ENCODE measurements around the gene ZSCAN10. TPM values are rescaled to one million over a fixed set of nuclear protein-coding genes. Genes with fewer than 3 reads are reported as not detected.
A peak's percentile ranks its signal among the peaks of the same experiment; 100 is the strongest.

The ZSCAN10 gene
- total RNA-seq, 2 donors from 2014 or later, result not detected

DNA sequence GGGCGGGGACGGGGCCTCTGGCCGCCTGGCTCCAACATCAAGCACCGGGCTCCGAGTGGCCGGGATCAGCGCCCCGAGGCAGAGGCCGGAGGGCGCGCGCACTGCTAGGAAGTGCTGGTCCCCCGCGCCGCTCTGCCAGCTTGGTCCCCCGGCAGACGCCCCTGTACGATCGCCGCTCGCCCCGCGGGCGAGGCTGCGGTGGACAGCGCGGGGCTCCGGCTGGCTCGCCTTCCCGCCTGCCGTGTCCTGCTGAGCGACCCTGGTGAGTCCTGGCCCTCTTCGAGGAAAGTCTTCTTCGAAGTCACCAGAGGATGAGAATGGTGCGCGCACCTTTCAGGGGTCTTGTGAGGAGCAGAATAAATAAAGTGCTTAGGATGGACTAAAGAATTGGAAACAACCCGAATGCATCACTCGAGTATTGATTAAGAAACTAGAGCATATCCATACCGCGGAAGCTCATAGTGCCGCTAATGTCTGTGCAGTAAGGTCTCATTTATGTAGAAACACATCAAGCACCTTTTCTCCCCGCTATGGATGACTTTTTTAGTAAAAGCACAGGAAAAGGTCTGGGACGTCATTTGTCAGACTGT is 36.1 kb upstream of the ZSCAN10 start:
- intact Hi-C loops (cut with DNase I), result no loop called here
- ATAC-seq (no peak), DNase-seq (no peak)

DNA sequence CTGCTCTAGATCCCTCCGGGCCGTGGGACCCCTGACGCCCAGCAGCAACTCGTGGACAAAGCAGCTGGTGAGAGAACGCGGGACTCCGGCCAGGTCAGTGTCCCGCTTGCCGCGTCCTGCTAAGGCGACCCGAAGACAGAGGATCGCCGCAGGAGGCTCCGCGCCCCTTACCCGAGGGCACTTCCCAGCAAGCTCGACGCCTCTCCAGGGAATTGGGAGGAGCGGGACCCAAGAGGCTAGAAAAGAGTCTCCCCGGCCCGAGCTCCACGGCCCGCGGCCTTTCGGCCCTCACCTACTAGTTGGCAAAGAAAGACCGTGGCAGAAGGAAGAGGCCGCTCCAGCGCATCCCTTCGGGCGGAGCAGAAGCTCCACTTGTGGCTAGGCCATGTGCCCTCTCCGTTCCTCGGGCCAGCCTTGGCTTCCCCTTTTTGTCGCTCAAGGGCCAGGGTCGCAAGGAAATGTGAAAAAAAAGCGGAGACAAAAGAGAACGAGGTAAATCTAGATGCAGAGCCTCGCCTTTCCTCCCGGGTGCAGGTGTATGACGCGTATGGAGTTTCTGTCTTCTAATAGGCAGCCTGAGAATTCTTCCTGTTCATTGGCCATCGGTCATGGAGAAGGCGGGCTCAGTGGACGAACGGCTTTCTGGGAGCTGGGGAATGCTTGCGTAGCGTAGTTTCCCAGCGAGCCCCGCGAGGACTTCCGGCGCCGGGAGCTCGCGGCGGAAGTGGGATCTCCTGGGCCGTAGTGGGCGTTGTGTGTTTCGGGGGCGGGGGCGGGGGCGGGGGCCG is 35.4 kb upstream of the ZSCAN10 start, which contains the start of gene ZNF213:
TSS of gene ZNF213 (plus strand) at position 692 of the 788 bp plus-strand sequence. CDS start 2,252 bp downstream, outside the sequence.
- DNase-seq, result peak; percentile 96
- intact Hi-C loops (cut with DNase I), result loop anchor here in 1 of 2 donors (5.0 kb wide), 1 partner anchor 107 kb away; no protein-coding TSS in a partner anchor
- ATAC-seq, result peak; percentile 97

DNA sequence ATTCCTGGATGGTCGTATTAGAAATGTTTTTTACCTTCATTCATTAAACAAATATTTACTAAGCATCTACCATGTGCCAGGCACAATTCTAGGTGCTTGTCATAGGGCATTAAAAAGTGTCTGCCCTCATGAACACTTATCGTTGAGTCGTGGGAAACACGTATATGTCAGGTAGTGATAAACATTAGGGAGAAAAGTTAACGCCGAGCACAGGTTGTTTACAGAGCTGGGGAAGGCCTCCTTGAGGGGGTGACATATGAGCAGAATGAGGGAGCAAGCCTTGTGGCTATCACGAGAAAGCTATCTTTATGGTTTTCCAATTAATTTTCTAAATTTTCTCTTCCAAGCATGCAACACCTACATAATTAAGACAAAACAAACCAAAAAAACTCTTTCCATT is 34.8 kb upstream of the ZSCAN10 start:
- ATAC-seq (no peak), DNase-seq (no peak)
- intact Hi-C loops (cut with DNase I), result loop anchor here in 1 of 2 donors (5.0 kb wide), 1 partner anchor 107 kb away; no protein-coding TSS in a partner anchor

GRCh38 chr16:3131755-3132377 is 32.8 kb upstream of the ZSCAN10 start:
- ATAC-seq (no peak), DNase-seq (no peak)
- intact Hi-C loops (cut with DNase I), result loop anchor here in 1 of 2 donors (5.0 kb wide), 1 partner anchor 105 kb away; no protein-coding TSS in a partner anchor

- intact Hi-C loops (cut with DNase I), result loop anchor here in 1 of 2 donors (2.0 to 5.0 kb wide), 2 partner anchors 71 to 102 kb away; no protein-coding TSS in a partner anchor
- peak; percentile 76 for DNase-seq
- peak; percentile 68 to 79 for ATAC-seq
These were observed 30.3 kb upstream of the ZSCAN10 start for GRCh38 chr16:3129137-3130131.

- DNase-seq, result no peak
- no peak for ATAC-seq
- intact Hi-C loops (cut with DNase I), result loop anchor here in 1 of 2 donors (2.0 kb wide), 1 partner anchor 69 kb away; no protein-coding TSS in a partner anchor
These were observed 28.7 kb upstream of the ZSCAN10 start for GRCh38 chr16:3127745-3128144.

GRCh38 chr16:3123986-3124886 is 25.1 kb upstream of the ZSCAN10 start:
- DNase-seq, result peak; percentile 97
- ATAC-seq, result peak; percentile 97 to 98
- intact Hi-C loops (cut with DNase I), result no loop called here

DNA sequence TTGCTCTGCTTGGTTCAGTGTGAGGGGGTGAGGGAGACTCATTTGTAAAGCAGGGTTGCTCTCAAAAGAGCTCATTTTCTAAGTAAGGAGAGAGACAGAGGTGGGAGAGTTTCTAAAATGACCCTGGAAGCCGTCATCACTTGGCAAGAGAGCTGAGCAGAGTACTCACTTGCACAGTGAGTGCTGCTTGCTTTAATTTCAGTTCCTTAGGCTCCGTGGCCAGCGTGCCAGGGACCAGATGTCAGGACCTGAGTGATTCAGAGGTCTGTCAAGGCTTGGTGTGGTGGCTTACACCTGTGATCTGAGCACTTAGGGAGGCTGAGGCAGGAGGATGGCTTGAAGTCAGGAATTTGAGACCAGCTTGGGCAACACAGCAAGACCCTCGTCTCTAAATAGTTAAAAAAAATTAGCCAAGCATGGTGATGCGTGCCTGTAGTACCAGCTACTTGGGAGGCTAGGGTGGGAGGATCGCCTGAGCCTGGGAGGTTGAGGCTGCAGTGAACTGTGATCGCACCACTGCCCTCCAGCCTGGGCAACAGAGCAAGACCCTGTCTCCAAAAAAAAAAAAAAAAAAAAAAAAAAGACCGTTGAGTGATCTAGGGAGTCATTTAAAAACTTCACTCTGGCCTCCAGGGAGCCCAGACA is 24.0 kb upstream of the ZSCAN10 start:
- ATAC-seq, result no peak
- intact Hi-C loops (cut with DNase I), result no loop called here
- no peak for DNase-seq

- ATAC-seq, result no peak
- no peak for DNase-seq
- intact Hi-C loops (cut with DNase I), result no loop called here
These were observed 22.9 kb upstream of the ZSCAN10 start for GRCh38 chr16:3121851-3122467.

- intact Hi-C loops (cut with DNase I), result no loop called here
- DNase-seq (no peak), ATAC-seq (no peak)
These were observed 21.3 kb upstream of the ZSCAN10 start for GRCh38 chr16:3120435-3120834.

- intact Hi-C loops (cut with DNase I), result no loop called here
- no peak for DNase-seq
- no peak for ATAC-seq
These were observed 20.8 kb upstream of the ZSCAN10 start for GRCh38 chr16:3119701-3120408.

- intact Hi-C loops (cut with DNase I), result no loop called here
- ATAC-seq (no peak), DNase-seq (no peak)
These were observed 20.2 kb upstream of the ZSCAN10 start for GRCh38 chr16:3119286-3119685.

- no peak for DNase-seq
- ATAC-seq, result no peak
- intact Hi-C loops (cut with DNase I), result no loop called here
These were observed 19.8 kb upstream of the ZSCAN10 start for GRCh38 chr16:3118846-3119245.

- intact Hi-C loops (cut with DNase I), result no loop called here
- DNase-seq, result no peak
- ATAC-seq, result no peak
These were observed 19.2 kb upstream of the ZSCAN10 start for GRCh38 chr16:3118204-3118790.

- DNase-seq (no peak), ATAC-seq (no peak)
- intact Hi-C loops (cut with DNase I), result no loop called here
These were observed 16.5 kb upstream of the ZSCAN10 start for GRCh38 chr16:3115561-3115960.

DNA sequence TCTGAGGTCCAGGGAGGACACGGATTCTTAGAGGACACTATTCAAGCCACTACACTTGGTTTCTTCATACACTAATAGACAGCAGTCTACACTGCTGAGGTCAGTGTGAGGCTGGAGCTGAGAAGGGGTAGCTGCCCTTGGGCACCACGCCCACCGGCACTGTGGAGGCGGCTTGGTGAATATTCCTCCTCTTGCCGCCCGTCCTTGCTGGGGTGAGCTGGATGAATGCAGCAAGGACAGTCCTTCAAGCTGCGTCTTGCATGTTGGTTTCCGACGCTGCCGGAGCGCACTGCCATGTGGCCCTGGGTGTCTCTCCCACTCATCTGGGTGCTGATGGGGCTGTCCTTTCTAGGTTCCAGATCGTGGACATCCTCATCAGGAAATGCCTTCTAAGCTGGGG is 15.9 kb upstream of the ZSCAN10 start:
- intact Hi-C loops (cut with DNase I), result no loop called here

More for the DNA sequence above, 15.9 kb upstream of the ZSCAN10 start:
- ATAC-seq (no peak), DNase-seq (no peak)

Data from left cardiac atrium (tissue), 4 donors.